ENCODE results near the gene PYCARD.
"Not testable (repeated sequence)": the region's sequence is repeated elsewhere in the genome, so short reads cannot be mapped to it uniquely, and the experiment has no call there.

PYCARD gene

DNA sequence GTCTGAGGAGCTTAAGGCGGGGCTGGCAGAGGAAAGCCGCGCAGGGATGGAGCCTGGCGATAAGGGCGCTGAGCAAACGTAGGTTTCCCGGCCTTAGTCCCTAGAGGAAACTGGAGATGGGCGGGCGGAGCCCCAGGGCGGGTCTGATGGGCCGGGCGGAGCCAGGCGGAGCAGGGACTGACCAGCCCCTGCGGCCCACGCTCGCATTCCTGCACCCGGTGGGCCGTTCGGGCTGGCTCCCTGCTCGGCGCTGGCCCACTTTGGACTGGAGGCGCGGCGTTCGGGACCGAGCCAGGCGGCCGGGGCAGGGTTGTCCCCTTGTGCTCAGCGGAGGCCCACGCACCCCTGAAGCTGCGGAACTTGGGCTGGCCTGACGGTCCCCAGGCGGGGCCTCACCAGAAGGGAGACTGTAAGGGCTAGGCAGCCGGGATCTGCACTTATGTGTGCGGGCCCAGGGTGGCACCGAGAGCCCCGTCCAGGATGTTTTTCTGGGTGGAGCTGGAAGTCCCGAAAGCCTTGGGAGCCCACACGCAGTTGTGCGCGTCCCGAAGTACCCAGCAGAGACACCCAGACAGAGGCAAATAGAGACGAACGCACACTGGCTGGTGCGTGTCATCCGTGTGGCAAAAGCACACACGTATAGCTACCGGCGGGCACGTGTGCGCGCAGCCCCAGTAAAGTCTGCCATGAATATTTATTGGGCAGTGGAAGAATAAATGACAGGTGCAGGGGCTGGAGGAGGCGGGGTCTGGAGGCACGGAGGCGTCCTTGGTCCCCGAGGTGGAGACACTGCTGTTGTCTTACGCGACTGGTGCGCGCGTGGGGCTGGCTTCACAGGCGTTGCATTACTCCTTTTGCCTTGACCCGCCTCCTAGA, 13.0 kb upstream of the PYCARD start:
- DNase-seq (ENCODE audit: low read depth), result no peak

DNA sequence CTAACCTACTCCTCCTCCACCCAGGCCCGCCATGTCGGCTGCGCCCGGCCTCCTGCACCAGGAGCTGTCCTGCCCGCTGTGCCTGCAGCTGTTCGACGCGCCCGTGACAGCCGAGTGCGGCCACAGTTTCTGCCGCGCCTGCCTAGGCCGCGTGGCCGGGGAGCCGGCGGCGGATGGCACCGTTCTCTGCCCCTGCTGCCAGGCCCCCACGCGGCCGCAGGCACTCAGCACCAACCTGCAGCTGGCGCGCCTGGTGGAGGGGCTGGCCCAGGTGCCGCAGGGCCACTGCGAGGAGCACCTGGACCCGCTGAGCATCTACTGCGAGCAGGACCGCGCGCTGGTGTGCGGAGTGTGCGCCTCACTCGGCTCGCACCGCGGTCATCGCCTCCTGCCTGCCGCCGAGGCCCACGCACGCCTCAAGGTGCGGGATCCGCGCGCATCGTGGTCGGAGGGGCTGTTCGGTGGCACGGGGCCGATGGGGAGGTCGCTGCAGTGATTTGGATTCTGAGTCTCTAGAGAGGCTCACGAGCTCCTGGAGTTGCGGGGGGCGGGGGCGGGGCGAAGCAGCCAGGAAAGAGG, 12.2 kb upstream of the PYCARD start:
- no peak for DNase-seq (ENCODE audit: low read depth)

DNA sequence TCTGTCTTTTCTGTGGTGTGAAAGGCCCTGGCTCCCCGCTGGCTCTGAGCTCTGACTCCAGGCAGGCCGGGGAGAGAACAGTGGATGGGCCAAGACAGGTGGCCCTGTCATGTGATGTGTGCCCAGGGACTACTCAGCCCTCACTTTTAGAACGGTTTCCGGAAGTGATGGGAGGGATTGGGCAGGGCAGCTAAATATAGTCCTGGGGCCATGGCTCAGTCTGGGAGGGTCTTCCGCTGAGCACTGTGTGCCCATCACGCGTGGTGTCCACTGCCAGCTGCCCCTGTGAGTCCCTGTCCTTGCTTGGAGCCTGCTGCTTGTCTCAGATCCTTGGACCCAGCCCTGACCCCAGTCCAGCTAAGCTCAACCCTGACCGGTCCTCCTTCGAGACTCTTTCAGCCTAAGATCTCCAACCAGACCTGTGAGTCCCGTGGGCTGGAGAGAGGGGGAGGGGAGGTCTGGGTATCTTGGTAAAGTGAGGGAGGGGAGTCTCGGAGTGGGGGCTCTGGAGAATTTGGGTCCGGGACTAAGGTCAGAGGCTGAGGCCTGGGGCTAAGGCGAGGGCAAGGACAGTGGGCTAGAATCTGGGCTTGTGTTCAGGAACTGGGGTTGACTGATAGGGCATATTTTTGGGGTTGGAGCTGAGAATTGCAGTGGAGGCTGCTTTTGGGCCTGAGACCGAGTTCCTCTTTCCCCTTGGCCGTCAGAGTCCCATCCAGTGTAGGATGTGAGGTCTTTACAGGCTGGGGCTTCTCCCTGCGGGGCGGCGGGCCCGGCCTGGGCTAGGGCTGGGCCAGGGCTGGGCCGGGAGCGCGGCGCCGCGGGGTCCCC, 11.5 kb upstream of the PYCARD start, which contains the start of gene TRIM72:
TRIM72 (plus strand) TSS at position 243 of the 831 bp plus-strand sequence. CDS start 620 bp downstream, outside the sequence.
- no peak for DNase-seq (ENCODE audit: low read depth)

DNA sequence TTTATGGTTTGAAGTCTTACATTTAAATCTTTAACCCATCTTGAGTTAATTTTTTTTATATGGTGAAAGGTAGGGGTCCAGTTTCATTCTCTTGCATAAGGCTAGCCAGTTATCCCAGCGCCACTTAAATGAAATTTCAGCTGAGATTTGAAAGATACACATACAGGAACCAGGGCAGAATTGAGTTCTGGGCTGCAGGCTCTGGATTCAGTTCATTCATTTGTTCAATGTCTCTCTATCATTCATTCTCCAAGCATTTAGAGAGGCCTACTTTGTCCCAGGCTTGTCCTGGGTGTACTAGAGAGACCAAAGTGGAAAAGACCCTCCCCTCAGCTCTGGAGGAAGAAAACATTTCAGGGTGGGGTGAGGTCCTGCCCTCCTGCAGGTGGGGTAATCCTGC, 10.8 kb upstream of the PYCARD start:
- no peak for DNase-seq (ENCODE audit: low read depth)

DNA sequence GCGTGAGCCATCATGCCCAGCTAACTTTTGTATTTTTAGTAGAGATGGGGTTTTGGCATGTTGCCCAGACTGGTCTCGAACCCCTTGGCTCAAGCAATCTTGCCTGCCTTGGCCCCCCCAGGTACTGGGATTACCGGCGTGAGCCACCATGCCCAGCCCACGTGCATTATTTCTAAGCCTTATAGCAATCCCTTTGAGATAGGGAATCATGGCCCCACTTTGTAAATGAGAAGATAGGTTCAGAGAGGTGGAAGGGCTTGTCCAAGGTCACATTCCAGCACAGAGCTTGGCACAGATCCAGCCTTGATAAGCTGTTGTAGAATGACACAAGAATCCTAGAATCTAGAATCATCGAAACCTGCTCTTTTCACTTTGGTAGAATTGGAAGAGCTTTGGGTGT, 4.2 kb upstream of the PYCARD start:
- no peak for DNase-seq (ENCODE audit: low read depth)

DNA sequence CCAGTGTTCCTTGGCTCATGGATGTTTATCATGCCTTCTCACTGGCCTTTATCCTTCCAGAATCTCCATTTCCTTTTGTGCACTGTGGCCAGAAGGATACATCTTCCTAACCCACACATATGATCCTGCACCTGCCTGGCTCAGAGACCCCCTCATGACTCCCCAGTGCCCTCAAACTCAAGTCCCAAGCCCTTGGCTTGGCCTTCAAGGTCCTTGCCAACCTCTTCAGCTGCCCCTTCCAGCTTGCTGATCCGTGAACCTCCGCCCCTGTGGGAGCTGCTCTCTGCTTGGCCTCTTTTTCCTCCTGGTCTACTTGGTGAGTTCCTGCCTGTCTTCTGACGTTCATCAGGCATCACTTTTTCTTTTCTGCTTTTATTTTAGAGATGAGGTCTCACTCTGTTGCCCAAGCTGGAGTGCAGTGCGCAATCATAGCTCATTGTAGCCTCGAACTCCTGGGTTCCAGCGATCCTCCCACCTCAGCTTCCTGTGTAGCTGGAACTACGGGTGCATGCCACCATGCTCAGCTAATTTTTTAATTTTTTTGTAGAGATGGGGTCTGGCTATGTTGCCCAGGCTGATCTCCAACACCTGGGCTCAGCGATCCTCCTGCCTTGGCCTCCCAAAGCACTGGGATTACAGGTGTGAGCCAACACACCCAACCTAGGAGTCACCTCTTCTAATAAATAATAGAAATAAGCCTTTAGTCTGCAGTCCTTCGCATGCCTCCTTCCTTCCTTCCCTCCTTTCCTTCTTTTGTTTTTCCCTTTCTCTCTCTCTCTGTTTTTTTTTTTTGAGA, 2.5 kb upstream of the PYCARD start:
- DNase-seq (ENCODE audit: low read depth), result no peak

DNA sequence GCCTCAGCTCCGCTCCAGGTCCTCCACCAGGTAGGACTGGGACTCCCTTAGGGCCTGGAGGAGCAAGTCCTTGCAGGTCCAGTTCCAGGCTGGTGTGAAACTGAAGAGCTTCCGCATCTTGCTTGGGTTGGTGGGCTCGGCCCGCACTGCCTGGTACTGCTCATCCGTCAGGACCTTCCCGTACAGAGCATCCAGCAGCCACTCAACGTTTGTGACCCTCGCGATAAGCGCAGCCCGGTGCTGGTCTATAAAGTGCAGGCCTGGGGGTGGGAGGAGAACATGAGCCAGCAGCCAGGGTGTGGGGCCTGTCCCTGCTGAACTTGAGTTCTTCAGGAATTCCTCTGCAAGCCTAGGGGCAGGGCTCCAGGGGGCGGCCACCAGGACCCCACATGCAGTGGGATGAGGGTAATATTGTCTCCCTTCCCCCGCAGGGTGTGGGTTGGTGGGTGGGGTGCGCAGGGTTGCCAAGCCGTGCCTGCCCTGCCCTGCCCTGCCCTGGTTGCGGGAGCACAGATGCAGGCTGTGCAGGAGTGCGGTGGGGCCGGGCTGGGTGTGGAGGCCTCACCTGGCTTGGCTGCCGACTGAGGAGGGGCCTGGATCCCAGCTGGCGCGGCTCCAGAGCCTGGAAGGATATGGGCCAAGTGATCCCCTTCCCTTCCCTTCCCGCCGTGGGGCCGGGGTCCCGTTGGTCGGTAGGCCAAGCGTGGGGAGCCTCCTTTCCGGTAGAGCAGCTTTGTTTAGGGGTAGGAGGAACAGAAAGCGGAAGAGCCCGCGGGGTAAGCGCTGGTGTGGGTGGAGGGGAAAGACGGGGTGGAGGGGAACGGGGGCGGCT, 762 bp downstream of the PYCARD start:
- DNase-seq (ENCODE audit: low read depth), result no peak

DNA sequence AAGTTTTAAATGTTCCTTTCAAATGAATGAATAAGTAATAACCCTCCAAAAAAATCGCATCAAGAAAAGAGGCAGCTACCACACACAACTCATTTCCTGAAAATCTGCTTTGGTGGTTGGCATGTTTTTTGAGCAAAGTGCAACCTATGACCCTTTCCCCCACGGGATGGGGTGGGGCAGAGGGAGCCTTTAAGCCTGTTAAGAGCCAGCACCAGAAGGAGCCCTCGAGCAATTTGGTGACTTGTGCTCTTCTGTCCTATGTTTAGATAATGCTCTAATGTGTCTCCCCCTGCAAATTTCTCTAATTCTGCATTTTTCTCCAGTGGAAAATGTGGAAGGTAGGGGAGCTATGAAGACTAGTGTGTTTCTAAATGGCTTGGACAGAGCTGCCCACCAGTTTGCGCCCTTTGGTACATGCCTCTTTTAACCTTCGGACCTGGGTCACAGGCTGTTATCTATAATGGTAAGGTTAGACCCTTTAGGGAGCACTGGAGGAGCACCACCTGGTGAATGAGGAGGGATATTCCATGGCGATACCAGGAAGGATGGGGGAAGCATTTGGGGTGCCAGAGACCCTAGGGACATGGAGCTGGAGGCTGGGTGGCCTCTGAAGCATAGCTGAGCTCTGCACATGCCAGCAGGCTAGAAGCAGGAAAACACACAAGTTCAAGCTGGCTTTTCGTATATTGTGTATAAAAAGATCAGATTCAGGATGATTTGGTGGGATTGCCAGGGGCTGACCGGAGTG, 1.6 kb downstream of the PYCARD start:
- DNase-seq (ENCODE audit: low read depth), result no peak

DNA sequence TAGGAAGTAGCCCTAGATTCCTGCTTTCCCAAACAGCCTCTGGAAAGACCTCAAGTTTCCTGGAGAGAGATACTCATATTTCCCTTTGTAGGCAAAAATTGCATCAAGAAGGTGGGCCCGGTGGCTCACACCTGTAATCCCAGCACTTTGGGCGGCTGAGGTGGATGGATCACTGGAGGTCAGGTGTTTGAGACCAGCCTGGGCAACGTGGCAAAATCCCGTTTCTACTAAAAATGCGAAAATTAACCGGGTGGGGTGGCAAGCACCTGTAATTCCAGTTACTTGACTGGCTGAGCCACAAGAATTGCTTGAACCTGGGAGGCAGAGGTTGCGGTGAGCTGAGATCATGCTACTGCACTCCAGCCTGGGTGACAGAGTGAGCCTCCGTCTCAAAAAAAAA, 2.4 kb downstream of the PYCARD start:
- not testable (repeated sequence) for DNase-seq (ENCODE audit: low read depth)

DNA sequence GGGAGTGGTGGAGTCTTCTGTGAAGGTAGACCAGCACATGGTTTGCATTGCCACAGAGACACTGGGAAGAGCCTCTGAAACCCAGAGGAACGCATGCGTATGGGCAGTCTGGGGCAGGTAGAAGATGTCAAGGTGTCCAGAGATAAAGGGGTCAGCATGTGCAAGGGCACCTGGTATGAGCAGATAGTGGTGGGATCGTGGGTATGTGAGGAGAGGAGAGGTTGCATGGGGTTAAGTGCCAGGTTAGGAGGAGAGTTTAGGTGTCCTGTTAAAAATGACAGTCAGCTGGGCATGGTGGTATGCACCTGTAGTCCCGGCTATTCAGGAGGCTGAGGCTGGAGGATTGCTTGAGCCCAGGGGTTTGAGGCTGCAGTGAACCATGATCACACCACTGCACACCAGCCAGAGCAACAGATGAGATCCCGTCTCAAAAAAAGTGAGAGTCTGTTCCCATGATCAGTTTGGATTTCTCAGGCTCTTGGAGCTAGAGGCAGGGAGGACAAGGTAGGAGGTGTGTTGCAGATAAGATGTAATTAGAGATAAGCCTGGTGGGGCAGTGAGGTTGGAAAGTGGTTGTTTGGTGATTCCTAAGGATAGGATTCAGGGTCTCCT, 3.0 kb downstream of the PYCARD start:
- DNase-seq (ENCODE audit: low read depth), result no peak

DNA sequence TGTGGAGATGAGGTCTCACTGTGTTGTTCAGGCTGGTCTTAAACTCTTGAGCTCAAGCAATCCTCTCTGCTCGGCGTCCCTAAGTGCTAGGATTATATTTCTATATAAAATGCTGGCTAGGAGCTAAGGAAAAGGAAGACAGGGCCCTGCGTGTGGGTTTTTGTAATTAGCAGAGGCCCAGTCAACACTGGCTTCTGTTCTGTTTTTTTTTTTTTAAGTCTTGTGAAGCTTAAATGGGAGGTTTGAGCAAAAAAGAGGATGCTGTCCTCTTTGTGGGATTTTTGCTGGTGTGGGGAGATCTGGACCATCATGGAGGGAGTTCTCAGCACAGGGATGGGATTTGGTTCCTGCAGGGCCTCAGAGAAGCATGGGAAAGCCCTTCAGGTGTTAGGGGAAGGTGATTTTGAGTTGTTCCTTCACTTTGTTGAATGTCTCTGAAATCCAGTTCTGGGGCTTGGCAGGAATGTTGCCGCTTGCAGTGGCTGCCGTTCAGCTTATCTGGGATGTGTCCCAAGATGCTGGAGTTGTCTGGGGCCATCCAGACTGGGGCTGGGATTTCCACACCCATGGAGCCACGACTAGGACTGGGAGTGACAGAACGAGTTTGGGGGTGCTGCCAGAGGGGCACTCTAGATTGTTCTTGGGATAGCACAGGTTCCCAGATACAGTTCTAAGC, 4.2 kb downstream of the PYCARD start:
- DNase-seq (ENCODE audit: low read depth), result no peak

DNA sequence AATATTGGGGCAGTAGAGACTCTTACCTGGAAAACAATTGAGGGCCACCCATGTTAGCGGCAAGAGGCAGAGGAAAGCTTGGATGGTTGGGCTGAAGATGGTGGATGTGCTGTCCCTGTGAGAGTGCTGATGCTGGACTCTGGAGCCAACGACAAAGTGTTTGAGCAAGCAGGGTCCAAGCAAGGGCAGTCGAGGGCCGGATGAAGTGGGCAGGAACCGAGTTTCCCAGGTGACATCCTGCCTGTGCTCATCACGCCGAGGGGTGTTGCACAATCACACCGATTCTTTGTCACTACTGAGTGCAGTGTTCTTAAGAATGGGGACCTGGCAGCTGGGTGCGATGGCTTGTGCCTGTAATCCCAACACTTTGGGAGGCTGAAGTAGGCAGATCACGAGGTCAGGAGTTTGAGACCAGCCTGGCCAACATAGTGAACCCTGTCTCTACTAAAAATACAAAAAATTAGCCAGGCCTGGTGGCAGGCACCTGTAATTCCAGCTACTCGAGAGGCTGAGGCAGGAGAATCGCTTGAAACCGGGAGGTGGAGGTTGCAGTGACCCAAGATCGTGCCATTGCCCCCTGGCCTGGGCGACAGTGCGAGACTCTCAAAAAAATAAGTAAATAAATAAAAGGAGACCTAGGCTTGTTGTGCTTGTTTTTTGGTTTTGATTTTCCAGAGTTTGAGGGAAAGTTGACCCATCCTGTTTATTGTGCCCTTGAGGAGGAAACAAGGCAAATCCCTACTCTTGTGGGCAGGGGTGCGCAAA, 6.1 kb downstream of the PYCARD start:
- no peak for DNase-seq (ENCODE audit: low read depth)

DNA sequence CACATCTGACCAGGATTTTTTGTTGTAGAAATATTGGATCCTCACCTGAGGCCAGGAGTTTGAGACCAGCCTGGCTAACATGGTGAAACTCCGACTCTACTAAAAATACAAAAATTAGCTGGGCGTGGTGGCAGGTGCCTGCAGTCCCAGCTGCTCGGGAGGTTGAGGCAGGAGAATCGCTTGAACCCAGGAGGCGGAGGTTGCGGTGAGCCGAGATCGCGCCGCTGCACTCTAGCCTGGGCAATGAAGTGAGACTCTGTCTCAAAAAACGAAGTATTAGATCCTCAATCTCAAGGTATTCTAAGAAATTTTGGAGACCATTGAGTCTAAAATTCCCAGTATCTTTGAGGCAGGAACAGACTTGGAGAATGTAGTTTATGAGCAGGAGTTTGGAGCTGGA, 6.7 kb downstream of the PYCARD start:
- not testable (repeated sequence) for DNase-seq (ENCODE audit: low read depth)

DNA sequence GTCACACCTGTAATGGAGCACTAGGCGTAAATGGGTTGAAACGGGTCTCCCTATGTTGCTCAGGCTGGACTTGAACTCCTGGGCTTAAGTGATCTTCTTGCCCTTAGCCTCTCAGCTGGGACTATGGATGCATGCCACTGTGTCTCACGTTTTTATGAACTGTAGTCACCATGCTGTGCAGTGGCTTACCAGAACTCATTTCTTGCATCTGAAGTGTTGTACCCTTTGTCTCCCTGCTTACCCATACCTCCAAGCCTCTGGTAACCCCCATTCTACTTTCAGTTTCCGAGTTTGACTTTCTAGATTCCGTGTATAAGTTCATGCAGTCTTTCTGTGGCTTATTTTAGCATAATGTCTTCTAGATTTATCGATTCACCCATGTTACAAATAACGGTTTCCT, 7.7 kb downstream of the PYCARD start:
- DNase-seq (ENCODE audit: low read depth), result no peak

DNA sequence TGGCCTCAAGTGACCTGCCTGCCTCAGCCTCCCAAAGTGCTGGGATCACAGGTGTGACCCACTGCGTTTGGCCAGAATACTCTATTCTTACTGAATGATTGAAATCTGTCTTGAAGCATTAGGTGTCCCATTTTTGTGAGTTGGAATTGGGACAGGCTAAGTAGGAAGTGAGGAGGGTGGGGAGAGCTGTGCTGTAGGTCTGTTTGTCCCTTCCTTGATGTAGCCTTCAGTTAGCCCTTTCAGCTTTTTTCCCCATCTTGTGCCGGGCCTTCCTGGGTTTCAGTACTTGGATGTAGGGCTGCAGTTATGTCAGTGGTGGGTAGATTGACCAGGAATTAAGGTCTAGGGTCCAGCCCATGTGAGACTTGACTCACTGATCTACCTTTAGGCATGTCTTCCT, 8.7 kb downstream of the PYCARD start:
- DNase-seq (ENCODE audit: low read depth), result no peak

DNA sequence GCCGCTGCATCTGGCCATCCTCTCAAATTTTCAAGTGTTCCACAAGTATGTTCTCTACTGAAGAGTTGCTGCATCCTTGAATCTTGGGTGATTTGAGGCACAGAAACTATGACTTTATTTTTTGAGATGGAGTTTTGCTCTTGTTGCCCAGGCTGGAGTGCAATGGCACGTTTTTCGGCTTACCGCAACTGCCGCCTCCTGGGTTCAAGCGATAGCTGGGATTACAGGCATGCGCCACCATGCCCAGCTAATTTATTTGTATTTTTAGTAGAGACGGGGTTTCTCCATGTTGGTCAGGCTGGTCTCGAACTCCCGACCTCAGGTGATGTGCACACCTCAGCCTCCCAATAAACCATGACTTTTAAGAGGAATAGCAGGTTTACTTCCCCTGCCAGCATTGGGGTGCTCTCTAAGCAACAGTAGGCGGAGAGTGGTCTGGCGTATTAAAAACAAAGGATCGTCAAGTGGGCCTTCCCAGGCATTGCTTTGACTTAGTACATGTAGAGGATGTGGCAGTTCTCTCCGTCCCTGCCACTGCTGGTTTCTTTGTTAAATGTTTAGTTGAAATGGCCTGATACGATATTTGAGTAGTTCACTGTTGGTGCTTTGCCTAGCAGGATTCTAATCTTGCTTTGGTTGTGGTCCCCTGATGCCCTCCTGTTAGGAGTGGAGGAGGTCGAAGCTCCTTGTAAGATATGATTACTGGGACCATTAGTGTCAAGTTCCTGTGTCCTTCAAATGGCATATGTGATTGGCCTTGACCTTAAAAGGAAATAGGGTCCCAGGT, 9.5 kb downstream of the PYCARD start:
- no peak for DNase-seq (ENCODE audit: low read depth)

DNA sequence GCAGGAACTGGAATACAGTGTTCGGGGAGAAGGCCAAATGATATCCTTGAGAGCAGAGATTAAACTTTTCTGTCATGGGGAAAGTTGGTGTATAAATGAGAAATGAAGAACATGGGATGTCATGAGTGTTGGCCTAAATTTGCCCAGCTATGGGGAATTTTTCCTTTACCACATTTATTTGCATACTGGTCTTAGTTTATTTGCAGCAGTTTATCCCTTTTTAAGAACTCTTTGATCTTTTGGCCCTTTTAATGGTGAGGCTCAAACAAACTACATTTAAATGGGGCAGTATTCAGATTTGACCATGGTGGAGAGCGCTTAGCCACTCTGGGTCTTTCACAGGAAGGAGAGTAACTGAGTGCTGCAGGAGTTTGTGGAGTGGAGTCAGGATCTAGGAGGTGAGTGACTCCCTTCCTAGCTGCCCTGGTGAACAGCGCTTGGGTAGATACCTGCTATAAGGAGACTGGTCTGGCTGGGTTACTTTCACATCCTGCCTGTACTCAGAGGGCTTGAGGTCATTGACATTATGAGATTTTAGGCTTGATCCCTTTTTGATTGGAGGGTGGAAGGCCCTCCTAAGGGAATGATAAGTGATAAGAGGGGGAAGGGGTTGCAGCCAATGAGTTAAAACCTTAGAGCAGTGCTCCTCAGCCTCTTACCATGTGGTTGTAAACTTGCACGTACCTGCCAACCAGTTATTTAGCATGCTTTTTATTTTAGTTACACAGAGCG, 10.7 kb downstream of the PYCARD start:
- DNase-seq (ENCODE audit: low read depth), result no peak
